WERI-Rb-1 (cell line): ENCODE data around the gene STARD3.
A peak's percentile ranks its signal among the peaks of the same experiment; 100 is the strongest.

Source experiments
- DNase-seq: peaks from one replicate; pipeline ENCODE4 v3.0.0-alpha.2; 2020
- H3K27ac ChIP-seq: fragments of 250-450 bp; sonication (Bioruptor Pico); 2 replicates; pipeline ENCODE4 v1.5.1; 2020; ENCODE audit warnings: mild to moderate bottlenecking, moderate library complexity
- H3K27me3 ChIP-seq: fragments of 250-450 bp; sonication (Bioruptor Pico); 2 replicates; pipeline ENCODE4 v1.5.1; 2021; ENCODE audit warnings: mild to moderate bottlenecking, low read depth, moderate library complexity; ENCODE audit not compliant: insufficient read depth, severe bottlenecking
- H3K36me3 ChIP-seq: fragments of 250-450 bp; sonication (Bioruptor Pico); 2 replicates; pipeline ENCODE4 v1.5.1; 2020; ENCODE audit warnings: mild to moderate bottlenecking, moderate library complexity
- H3K4me3 ChIP-seq: 2 replicates; pipeline ENCODE4 v1.5.1; 2011; ENCODE audit warnings: low read depth, mild to moderate bottlenecking, control low read depth, low read length
- H3K9me3 ChIP-seq: fragments of 250-450 bp; sonication (Bioruptor Pico); 2 replicates; pipeline ENCODE4 v1.5.1; 2021; ENCODE audit warnings: mild to moderate bottlenecking, moderate library complexity; ENCODE audit not compliant: severe bottlenecking
- TF ChIP-seq, protein P1 (sequence below): IDR thresholded peaks from 2 replicates; pipeline ENCODE4 v1.5.1; 2011; ENCODE audit warnings: low read depth, mild to moderate bottlenecking, control low read depth, inconsistent platforms, low read length

STARD3 gene

DNA sequence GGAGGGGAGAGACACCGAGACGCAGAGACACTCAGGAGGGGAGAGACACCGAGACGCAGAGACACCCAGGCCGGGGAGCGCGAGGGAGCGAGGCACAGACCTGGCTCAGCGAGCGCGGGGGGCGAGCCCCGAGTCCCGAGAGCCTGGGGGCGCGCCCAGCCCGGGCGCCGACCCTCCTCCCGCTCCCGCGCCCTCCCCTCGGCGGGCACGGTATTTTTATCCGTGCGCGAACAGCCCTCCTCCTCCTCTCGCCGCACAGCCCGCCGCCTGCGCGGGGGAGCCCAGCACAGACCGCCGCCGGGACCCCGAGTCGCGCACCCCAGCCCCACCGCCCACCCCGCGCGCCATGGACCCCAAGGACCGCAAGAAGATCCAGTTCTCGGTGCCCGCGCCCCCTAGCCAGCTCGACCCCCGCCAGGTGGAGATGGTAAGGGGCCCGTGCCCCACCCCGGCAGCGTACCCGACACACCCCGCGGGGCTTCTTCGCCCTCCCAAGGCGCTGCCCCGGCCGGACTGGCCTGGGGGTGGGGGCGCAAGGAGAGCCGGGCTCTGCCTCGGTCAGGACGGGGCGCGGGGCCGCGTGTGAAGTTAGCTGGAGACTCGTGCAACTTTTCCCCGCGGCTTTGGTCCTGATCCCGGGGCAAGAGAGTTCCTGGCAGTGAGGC, 9.8 kb upstream of the STARD3 start:
- Histone ChIP-seq H3K36me3 (no peaks in the 10 kb centered on the region), H3K27me3 (peaks cover 4% of the 10 kb centered on the region), H3K9me3 (no peaks in the 10 kb centered on the region), H3K27ac (no peak overlapping the region), H3K4me3 (peak overlapping the region; percentile 66)
- TF ChIP-seq, protein P1, sequence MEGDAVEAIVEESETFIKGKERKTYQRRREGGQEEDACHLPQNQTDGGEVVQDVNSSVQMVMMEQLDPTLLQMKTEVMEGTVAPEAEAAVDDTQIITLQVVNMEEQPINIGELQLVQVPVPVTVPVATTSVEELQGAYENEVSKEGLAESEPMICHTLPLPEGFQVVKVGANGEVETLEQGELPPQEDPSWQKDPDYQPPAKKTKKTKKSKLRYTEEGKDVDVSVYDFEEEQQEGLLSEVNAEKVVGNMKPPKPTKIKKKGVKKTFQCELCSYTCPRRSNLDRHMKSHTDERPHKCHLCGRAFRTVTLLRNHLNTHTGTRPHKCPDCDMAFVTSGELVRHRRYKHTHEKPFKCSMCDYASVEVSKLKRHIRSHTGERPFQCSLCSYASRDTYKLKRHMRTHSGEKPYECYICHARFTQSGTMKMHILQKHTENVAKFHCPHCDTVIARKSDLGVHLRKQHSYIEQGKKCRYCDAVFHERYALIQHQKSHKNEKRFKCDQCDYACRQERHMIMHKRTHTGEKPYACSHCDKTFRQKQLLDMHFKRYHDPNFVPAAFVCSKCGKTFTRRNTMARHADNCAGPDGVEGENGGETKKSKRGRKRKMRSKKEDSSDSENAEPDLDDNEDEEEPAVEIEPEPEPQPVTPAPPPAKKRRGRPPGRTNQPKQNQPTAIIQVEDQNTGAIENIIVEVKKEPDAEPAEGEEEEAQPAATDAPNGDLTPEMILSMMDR = no peak
- DNase-seq = no peak

DNA sequence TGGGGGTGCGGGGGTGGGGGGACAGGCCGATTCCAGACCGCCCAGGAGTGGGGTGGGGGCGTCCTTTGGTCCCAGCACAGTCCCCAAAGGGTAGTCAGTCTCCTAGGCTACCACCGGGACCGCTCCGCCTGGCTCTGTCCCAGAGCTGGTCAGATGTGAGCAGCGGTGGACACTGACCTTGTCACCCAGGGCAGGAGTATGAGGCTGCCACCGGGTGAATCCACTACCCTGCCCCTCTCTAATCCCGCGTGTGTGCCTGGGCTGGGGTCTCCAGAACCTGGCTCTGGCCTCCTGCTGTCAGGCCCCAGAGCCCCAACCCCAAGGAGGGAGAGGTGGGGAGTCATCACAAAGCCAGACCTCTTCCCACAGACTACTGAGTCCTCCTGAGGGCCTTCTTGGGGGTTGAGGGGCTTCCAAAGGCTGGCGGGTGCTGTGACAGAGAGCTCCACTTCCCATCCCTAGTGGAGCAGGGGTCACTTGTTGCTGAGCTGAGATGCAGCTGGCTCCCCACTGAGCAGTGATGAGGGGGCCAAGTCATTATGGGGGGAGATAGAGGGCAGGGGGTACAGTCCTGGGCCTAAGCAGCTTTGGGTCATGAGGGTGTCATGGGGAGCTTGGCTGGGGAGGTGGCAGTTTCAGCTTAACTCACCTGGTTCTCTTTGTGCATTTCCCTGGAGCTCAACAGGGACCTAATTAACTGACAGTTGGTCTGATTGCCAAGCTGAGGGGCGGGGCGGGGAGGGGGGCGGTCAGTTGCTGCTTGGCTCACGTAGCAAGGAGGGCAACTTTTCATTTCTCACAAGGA, 9.0 kb upstream of the STARD3 start:
- Histone ChIP-seq H3K36me3 (no peaks in the 10 kb centered on the region), H3K4me3 (peak overlapping the region; percentile 66), H3K9me3 (no peaks in the 10 kb centered on the region), H3K27ac (peak overlapping the region; percentile 41), H3K27me3 (peaks cover 4% of the 10 kb centered on the region)
- TF ChIP-seq, protein P1 = no peak
- DNase-seq = peak; percentile 57

DNA sequence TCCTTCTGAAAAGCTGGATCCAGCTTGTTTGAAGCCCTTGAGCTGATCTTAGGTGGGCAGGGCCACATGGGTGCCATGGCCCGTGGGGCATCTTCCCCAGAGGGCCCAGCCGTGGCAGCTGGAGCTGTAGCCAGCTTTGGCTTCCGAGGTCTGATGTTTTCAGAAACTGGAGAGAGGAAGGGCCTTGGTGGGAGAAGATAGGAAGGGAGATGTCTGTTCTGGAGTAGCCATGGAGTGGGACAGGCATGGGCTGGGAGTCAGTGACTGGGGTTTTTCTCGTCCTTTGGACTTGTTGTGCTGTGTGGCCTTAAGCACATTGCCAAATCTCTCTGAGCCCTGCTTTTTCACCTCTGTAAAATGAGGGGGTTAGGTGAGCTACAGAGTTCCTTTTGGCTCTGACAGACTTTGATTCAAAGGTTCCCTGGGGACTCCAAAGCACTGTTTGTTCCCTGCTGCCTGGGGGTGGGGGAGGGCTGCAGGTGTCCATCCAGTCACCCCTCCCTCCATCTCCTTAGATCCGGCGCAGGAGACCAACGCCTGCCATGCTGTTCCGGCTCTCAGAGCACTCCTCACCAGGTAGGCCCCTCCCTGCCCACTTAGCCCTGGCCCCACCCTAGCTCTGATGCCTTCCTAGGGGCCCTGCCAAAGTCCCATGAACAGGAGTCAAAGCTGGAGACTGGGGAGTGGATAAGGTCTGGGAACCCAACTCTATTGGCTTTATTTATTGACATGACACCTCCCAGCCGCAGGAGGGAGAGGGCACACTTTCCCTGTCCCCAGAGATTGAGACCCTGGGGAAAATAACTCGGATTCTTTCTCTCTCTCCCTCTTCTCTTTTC, 8.1 kb upstream of the STARD3 start:
- no peak for DNase-seq
- TF ChIP-seq, protein P1 = no peak
- Histone ChIP-seq H3K27me3 (peaks cover 4% of the 10 kb centered on the region), H3K9me3 (no peaks in the 10 kb centered on the region), H3K27ac (peak overlapping the region; percentile 41), H3K4me3 (peak overlapping the region; percentile 66; the same call in 1 of the 2 replicates), H3K36me3 (no peaks in the 10 kb centered on the region)

DNA sequence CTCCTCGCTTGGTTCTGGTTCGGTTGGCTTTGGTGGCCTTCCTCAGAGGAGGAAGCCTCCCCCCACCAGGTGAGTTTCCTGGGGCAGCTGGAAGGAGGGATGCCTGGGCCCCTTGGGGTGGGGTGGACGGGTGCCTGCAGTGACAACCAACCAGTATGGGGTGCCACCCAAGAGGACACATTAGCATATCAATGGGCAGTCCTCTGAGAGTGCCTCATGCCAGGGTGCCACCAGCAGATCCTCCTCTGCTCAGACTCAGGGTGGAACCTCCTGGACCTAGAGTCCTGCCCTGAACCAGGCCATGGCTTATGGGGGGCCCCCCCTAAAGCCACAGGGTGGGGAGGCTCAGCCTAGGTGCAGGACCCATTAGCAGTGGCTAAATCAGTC, 7.5 kb upstream of the STARD3 start:
- H3K9me3 ChIP-seq = no peaks in the 10 kb centered on the region
- H3K4me3 ChIP-seq = no peak overlapping the region
- DNase-seq = no peak
- H3K36me3 ChIP-seq = no peaks in the 10 kb centered on the region
- H3K27me3 ChIP-seq = peaks cover 4% of the 10 kb centered on the region
- TF ChIP-seq, protein P1 = no peak
- H3K27ac ChIP-seq = no peak overlapping the region

DNA sequence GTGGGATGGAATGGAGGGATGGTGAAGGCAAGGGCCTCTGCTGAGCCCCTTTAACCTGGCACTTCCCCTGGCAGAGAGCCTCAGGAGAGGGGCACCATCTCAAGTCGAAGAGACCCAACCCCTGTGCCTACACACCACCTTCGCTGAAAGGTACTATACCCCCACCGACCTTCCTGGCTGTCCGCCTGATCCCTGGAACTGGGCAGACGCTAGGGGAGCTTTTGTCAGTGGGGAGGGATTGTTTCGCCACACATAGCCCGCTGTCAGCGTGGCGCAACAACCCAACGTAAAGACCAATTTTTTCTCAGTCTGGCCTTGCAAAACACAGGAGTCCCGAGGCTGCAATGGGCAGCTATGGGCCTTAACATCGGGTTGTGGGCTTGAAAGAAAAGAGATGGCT, 7.0 kb upstream of the STARD3 start:
- H3K36me3 ChIP-seq = no peaks in the 10 kb centered on the region
- H3K4me3 ChIP-seq = no peak overlapping the region
- no peak for DNase-seq
- peaks cover 4% of the 10 kb centered on the region for H3K27me3 ChIP-seq
- H3K27ac ChIP-seq = no peak overlapping the region
- TF ChIP-seq, protein P1 = no peak
- H3K9me3 ChIP-seq = no peaks in the 10 kb centered on the region
